COLO829 (cell line): ENCODE data around the gene FGF11.

ENCODE experiments used
- DNase-seq: peaks from one replicate; pipeline ENCODE4 v3.0.0; 2012; ENCODE audit warnings: low spot score

FGF11 gene

DNA sequence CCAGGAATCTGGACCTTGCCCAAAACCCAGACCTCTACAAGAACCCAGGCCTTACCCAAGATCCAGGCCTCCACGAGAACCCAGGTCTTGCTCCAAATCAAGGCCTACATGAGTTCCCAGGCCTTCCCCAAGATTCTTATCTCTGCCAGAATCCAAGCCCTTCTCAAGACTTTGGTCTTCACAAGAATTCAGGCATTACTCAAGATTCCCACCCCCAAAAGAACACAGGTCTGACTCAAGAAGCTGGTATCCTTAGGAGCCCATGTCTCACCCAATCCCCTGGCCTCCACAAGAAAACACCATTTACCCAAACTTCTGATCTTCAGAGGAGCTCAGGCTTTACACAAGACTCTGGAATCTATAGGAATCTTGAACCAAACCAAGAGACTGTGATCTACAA lies 8.1 kb upstream of the FGF11 start:
- DNase-seq = no peak

DNA sequence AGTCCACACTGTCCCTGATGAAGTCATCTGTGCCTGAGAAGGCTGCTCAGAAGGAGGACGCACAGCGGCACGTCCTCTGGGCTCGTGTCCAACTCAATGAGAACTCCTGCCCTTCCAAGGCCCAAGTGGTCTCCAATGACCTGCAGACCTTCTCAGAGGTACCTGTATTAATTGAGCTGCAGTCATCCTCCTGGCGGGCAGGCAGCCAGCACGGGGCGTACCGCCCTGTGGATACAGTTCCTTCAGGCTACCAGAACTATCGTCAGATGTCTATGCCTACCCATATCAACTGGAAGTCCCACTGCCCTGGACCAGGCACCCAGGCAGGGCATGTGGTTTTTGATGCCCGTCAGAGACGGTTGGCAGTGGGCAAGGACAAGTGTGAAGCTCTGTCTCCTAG lies 7.0 kb upstream of the FGF11 start:
- DNase-seq = no peak

DNA sequence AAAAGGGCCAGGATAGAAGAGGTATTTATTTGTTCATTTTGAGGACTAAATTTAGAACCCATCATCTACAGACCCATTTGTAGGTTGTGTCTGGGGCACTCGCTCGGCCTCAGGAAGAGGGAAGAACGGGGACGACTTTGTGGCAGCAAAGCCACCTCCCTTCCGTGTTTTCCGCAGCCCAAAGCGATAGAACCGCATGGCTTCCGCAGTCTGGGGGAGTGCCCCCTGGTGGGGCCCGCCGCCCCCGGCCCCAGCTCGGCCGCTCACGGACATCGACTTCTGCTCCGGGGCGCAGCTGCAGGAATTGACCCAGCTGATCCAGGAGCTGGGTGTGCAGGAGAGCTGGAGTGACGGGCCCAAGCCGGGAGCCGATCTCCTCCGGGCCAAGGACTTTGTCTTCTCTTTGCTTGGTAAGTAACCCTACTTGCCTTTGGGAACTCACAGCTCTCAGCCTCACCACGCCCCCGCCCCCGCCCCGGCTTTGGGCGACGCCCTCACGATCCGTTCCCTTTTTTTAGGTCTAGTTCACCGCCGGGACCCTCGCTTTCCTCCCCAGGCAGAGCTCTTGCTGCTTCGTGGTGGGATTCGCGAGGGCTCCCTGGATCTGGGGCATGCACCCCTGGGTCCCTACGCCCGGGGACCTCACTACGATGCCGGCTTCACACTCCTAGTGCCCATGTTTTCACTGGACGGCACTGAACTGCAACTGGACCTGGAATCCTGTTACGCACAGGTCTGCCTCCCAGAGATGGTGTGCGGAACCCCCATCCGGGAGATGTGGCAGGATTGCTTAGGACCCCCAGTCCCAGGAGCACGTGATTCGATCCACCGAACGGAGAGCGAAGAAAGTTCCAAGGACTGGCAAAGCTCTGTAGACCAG lies 3.4 kb upstream of the FGF11 start:
- DNase-seq = no peak

DNA sequence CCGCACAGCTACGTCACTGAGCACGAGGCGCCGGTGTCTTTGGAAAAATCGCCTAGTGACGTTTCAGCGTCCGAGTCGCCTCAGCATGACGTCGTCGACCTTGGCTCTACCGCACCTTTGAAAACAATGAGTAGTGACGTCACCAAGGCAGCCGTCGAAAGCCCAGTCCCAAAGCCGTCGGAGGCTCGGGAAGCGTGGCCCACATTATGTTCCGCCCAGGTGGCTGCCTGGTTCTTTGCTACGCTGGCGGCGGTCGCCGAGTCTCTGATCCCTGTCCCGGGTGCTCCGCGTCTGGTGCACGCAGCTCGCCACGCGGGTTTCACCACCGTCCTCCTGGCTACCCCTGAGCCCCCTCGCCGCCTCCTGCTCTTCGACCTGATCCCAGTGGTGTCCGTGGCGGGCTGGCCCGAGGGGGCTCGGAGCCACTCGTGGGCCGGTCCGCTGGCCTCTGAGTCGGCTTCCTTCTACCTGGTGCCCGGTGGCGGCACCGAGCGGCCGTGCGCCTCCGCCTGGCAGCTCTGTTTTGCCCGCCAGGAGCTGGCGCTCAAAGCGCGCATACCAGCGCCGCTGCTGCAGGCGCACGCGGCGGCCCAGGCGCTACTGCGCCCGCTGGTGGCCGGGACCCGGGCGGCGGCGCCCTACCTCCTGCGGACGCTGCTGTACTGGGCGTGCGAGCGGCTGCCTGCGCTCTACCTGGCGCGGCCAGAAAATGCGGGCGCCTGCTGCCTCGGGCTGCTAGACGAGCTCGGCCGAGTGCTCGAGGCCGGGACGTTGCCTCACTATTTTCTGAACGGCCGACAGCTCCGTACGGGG lies 2.5 kb upstream of the FGF11 start:
- DNase-seq = peak; percentile 29

DNA sequence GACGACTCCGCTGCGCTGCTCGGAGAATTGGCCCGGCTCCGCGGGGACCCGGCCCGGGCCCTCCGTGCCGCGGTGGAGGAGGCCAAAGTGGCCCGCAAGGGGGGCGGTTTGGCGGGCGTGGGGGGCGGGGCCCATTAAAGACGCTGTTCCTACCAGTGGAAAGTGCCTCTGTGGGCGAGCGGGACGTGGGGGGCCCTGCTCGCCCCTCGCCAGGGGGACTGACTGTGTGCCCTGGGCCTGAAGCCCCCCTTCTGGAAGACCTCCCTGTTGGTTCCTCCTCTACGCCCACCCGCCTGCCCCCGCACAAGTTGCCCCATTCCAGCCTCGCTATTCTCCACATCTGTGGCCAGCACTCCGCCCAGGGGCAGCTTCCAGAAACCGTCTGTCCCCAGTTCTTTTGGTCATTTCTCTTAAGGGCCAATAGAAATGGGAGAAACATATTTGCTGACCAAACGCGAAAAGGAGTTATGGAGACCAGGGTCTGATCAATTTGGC lies 1.9 kb upstream of the FGF11 start:
- no peak for DNase-seq

DNA sequence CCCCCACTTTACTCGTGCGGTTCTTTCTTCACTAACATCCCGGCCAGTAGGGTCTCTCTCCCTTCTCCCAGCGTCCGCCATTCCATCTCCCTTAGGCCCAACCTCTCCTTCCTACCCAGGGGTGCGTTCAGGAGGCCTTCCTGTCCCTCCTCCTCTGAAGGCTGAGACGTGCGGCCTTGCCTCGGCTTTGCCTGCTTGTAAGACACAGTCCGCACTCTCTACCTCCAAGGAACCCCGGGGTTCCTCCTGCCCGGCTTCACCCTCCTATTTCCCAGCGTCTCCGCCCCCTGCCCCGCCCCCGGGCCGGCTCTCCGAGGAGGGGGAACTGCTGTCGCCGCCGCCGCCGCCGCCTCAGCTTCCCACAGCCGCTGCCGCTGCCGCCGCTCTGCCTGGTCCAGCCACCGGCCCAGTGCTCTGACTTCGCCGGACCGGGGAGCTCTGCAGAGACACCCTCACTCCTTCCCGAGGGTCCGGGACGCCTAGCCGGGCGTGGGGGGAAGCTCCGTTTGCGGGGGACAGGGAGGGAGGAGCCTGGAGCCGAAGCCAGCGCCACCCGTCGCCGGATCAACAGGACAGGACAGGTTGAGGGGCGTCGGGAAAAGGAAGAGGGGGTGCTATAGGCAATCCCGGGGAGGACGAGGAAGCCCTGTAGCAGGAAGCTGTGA lies 1.2 kb upstream of the FGF11 start:
- no peak for DNase-seq

DNA sequence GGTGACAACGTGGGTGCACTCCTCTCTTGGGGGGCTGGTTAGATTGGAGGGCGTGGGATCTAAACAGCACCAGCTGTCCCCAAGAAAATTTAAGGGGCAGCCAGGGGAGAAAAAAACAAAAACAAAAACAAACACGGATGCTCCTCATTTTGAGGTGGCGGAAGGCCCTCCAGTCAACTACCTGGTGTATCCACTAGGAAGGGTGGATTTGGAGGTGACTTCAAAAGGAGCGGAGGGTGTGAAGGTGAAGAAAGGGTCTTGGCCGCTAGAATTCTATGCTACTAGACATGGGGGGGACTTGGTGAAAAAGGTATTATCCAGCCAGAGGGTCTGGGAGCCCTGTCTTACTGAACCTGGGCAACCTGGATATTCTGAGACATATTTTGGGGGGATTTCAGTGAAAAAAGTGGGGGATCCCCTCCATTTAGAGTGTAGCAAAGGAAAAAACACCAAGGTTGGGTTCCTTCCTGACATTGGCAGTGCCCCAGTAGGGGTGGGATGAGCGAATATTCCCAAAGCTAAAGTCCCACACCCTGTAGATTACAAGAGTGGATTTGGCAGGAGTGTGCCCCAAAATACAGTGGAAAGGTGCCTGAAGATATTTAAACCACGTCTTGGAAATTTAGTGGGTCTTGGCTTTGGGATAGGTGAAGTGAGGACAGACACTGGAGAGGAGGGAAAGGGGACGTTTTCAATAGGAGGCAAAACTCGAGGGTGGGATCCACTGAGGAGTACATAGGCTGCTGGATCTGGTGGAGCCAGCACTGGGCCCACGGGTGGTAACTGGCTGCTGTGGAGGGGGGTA lies 454 bp upstream of the FGF11 start:
- DNase-seq = no peak

DNA sequence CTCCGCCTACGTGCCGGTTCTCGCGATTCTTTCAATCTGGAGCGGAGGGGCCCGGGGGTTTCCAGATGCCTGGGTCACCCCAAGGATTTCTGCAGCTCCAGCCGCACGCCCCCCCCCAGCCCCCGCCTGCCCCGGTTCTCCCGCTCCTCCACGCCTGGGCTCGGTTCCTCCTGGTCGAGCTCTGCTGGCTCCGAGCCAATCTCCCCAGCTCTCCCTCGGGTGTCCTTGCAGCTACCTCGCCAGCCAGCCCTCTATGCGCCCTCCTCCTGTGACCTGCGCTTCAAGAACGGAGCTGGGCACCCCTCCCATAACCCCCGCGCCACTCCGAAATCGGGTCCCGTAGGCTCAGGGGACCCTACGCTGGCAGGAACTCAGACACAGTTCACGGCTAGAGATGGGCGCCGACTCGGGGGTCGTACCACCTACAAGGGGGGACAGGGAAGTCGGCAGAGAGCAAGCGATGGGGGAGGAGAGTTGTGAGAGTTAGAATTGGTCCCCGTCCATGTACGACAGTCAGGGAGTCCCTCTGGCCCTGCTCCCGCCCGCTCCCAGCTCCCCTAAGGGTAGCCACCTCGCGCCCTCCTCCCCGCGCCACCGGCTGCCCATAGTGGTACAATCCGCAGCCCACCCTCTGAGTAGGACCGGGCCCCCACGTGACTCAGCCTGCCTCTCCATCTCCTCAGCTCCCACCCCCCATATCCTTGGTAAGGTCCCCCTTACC lies 961 bp downstream of the FGF11 start:
- DNase-seq = no peak

DNA sequence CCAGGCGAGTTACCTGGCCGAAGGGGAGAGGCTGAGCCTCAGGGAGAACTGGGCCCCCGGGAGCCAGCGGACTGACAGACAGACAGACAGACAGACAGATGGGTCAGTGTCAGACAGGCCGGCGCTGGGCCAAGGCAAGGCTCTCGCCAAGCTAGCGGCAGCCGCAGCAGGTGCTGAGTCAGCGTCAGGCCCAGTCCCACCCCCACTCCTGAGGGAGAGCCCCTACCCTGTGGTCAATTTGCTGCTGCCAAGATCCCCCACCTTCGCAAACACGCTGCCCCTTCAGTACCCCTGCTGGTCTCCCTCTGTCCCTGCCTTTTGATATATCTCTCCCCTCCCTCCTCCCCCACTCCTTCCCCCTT lies 1.5 kb downstream of the FGF11 start:
- no peak for DNase-seq

DNA sequence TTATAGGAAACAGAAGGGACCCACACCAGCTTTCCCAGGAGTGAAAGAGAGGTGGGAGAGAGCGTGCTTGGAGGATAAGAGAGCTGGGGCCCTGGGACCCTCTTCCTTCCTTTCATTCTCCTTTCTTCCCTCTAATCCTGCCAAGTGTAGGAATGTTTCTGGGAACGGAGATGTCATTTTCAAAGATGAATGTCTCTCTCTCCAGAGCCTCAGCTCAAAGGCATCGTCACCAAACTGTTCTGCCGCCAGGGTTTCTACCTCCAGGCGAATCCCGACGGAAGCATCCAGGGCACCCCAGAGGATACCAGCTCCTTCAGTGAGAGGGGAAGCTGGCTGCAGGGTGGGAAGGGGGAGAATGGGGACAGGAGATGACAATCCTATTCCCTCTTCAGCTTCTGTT lies 2.0 kb downstream of the FGF11 start:
- DNase-seq = no peak

DNA sequence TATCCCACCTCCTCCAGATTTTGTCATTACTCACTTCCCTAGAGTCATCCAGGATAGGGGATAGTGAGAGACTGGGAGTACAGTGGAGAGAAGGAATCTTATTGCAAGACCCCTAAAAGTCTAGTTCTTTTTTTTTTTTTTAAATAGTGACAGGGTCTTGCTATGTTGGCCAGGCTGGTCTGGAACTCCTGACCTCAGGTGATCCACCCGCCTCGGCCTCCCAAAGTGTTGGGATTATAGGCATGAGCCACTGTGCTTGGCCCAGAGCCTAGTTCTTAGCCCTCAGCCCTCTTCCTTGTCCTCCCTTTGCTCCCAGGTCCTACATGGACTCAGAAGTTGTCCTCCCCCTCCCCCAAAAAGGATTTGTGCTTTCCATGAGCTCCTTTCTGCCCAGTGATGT lies 2.8 kb downstream of the FGF11 start:
- no peak for DNase-seq

DNA sequence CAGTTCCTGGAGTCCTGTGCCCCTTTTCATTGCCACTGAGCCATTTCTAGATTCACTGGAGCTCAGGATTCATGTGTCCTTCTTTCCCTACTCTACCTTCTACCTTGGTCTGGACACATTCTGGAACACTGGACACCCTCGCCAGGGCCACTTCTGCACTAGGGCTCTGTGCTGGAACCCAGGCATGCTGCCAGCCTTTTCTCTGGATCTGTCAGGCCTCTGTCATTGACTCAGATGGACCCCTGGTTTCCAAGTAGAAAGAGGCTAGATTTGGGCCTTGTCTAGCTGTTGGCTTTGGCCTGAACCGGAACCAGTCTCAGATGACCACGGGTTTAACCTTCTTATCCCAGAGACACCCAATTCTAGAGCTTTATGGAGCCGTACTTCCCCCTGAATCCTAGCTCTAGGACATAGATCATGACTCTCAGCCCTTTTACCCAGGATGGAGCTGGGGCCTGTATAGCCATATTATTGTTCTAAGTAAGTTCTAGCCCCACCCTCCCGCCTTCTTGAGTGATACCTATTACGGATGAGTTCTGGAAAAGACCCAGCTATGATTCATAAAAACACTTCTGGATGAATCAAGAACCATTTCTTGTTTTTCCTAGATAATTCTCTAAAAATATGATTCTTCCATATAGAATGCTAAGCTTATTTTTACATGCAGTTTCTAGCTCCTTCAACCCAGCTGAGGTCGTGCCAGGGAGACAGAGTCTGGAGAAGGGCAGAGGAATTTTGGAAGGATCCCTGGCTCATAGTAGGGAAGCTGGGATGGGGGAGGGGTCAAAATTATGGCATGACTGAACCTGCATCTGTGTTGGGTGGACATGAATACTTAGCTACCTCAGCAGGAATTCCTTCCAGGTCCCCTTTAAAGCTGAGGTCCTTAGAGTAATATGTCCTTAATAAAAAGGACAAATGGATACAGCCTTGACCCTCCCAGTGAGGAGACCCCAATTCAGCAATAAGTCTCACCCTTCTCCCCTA lies 4.5 kb downstream of the FGF11 start:
- no peak for DNase-seq

DNA sequence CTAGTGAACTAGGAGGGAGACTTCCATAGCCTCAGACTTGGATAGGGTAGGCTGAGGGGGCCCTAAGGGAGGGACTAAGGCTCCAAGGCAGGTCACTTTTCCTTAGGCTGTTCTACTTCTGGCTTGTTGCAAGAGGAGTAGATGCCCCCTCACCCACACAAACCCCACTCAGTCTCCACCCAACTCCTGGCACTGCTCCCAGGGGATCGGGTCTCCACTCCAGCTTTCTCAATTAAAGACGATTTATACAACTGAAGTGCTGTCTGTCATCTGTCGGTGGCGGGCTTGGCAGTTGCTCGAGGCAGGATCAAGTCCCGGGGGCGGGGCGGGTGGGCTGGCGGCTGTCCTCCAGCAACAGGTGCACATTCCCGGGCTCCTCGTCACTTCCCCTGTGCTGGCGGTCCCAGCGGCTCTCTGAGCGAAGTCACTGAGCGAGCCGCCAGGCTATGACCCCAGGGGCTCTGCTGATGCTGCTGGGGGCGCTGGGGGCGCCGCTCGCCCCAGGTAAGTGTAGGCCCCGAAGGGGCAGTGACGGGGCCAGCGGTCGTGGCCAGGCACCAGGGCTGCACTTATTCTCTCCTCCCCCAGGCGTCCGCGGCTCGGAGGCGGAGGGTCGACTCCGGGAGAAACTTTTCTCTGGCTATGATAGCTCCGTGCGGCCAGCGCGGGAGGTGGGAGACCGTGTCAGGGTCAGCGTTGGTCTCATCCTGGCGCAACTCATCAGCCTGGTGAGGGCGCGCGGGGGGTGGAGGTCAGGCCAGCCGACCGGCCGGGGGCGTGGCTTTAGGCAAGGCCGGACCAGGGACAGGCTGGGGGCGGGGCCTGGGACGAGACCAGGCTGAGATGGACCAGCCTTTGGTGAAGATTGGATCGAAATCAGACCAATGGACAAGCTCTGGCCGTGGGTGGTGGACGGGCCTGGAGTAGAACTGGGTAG lies 5.6 kb downstream of the FGF11 start, which contains the start of gene CHRNB1:
Gene CHRNB1 (plus strand): TSS at position 380 of the 937 bp plus-strand sequence. CDS start 67 bp downstream, at position 447.
- DNase-seq = peak; percentile 38

DNA sequence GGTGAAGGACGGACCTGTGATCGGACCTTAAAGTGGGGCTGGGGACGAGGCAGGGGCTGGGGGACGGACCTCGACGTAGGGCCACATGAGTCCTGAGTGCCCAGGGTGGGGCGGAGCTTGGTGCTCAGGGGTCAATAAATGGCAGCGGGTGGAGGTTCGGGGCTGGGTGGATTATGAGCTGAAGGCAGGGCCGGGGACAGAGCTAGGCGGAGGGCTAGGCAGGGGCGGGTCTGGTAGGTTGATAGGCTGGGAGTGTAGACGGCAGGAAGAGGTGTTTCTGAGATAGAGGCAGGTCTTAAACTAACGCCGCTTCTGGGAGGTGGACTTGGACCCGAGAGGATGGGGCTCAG lies 6.3 kb downstream of the FGF11 start:
- DNase-seq = no peak

DNA sequence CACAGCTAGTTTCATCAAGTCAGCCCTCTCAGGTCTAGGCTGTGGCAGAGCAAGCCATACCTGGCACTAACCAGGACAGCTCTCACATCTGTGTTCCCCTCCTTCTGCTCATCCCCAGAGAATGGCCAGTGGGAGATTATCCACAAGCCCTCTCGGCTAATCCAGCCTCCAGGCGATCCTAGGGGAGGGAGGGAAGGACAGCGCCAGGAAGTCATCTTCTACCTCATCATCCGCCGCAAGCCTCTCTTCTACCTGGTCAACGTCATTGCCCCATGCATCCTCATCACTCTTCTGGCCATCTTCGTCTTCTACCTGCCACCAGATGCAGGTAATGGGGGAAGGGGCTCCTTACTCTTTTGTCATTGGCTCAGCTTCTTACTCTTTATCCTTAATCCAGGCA lies 9.1 kb downstream of the FGF11 start:
- DNase-seq = no peak

DNA sequence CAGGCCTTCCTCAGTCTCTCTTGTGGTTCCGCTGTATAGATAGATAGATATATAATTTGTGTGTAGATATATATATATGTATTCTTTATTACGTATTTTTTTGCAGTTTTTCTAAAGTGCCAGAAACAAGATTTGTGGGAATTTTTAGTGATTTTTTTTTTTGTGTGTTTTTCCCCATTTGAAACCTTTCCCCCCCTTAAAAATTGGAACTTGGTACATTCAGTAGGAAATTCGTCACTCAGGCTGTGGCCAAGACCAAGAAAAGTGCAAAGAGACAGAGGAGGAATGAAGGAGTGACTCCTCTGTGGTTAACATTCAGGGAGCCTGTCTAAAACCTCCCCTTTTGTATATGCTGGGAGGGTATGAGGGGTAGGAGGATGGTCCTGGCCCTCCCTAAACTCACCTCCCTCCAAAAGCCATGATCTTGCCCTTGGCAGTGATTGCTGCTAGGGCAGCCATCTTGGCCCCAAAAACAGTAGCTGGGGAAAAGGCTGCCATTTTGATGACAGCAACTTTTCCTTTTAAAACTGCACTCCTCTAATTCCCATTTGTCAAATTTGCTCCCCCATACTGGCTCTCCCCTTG lies 20.7 kb downstream of the FGF11 start:
- no peak for DNase-seq

DNA sequence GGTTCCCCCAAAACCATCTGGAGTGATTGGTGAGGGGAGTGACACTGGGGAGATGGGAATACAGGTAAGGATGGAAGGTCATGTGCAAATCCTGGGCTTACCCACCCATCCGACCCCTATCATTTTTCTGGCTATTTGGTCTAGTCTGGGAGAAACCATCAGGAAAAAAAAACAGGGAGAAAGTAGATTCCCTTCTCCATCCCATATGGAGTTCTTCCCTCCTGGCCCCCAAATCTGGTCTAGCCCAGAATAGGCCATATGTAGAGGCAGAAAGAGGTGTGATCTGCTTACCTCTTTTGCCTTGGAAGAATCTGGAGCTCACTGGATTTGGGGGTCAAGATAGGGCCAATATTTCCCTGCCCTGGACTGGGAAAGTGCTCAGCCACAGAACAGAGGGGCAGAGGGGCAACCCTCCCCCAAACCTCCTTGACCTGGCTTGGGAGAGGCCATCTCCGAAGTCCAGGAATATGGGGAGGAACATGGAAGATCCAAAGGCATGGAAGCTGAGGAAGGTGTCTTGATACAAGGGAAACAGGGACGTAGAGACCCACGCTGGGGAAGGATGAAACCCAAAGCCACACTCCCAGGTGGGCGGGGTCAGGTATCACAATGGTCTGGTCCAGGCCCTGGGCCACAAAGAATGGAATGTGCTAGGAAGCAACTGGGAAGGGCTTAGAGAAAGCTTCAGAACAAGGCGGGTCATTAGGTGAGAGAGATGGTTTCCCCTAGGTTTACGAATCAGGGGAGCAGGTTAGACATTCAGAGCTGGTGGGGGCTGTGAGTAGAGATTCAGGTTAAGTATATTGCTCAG lies 21.7 kb downstream of the FGF11 start:
- no peak for DNase-seq
